Hepatic stellate cell (primary cell): Measurements from ENCODE around the gene MTREX.

Experiments
- DNase-seq: peaks from one replicate; pipeline ENCODE4 v3.0.0; 2011; ENCODE audit warnings: low spot score

The MTREX gene

DNA sequence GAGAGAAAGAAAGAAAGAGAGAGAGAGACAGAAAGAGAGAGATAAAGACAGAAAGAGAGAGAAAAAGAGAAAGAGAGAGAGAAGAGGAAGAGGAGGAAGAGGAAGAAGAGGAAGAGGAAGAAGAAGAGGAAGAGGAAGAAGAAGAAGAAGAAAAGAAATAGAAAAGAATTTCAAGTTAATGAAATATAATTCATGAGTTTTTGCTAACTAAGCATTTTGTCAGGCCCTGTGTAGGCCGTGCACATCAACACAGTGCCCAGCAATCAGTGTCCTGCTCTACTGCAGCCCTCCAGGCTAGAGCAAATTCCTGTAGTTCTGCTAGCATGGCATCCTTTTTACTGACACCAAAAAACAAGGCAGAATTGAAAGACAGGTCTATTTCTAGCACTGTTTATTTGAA, 164.9 kb downstream of the MTREX start:
- no peak for DNase-seq
